Mononuclear cell (primary cell): ENCODE results near the gene HOTAIR. TPM values are rescaled to one million over a fixed set of nuclear protein-coding genes. Genes with fewer than 3 reads are reported as not detected.

Experiments used
- H3K27me3 ChIP-seq: 2 replicates; pipeline ENCODE4 v1.6.0; 2011; ENCODE audit warnings: low read length, control low read depth; ENCODE audit not compliant: insufficient read depth
- H3K4me1 ChIP-seq: 2 replicates; pipeline ENCODE4 v1.5.1; 2011; ENCODE audit warnings: mild to moderate bottlenecking, low read length, control low read depth; ENCODE audit not compliant: insufficient read depth
- H3K4me3 ChIP-seq: 2 replicates; pipeline ENCODE4 v1.5.1; 2011; ENCODE audit warnings: mild to moderate bottlenecking, low read length, moderate library complexity
- H3K9me3 ChIP-seq: 2 replicates; pipeline ENCODE4 v1.5.1; 2011; ENCODE audit warnings: low read depth, mild to moderate bottlenecking, control low read depth, low read length
- total RNA-seq: library from RNA; depleted of rRNA; stranded (reverse); fragments of >200 nt; gene quantifications from one replicate; pipeline ENCODE4 v1.2.3, GENCODE V29; 2012

Gene HOTAIR
- total RNA-seq, 1 donor: not detected

- Histone ChIP-seq H3K4me1 (peaks cover 20% of the 10 kb centered on the region), H3K9me3 (no peaks in the 10 kb centered on the region), H3K4me3 (no peak overlapping the region), H3K27me3 (peaks cover 95% of the 10 kb centered on the region)
These were observed 3.1 kb upstream of the HOTAIR start for GRCh38 chr12:53977596-53978445.

- peaks cover 95% of the 10 kb centered on the region for H3K27me3 ChIP-seq
- H3K4me3 ChIP-seq: no peak overlapping the region
- peaks cover 20% of the 10 kb centered on the region for H3K4me1 ChIP-seq
- no peaks in the 10 kb centered on the region for H3K9me3 ChIP-seq
These were observed 2.3 kb upstream of the HOTAIR start for GRCh38 chr12:53976823-53977595.

GRCh38 chr12:53976172-53976822, 1.5 kb upstream of the HOTAIR start:
- no peaks in the 10 kb centered on the region for H3K9me3 ChIP-seq
- peaks cover 20% of the 10 kb centered on the region for H3K4me1 ChIP-seq
- no peak overlapping the region for H3K4me3 ChIP-seq
- peaks cover 95% of the 10 kb centered on the region for H3K27me3 ChIP-seq

DNA sequence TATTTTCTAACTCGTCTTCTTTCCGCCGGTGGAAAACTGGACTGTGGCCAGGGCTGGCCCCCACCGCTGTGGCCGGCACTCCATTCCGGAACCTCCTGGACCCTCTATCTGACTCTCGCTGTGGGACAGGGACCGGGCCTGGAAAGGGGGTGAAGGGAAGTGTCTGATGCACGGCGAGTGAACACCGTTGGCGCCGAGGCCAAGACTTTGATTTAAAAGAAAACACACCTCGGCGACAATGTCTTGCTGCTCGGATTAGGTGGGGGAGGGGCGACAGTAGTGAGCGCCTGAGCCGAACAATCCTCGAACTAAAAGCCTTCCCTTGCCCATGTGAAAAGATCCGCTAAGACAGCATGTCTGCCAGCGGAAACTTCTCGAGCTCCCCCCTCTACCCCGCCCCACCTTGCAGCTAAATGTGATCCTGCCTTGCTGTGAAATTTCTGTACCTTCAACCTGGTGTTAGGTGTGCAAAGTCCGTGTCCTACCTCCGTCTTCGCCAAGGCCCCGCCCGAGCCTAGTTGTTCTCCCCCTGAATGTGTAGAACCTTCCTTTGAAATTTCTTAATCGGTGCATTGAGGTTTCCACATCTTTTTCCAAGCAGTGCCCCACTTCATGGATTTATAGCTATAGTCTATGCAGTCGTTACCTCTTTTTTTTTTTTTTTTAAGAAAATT, 862 bp upstream of the HOTAIR start:
- no peak overlapping the region for H3K4me3 ChIP-seq
- H3K4me1 ChIP-seq: peaks cover 20% of the 10 kb centered on the region
- H3K9me3 ChIP-seq: no peaks in the 10 kb centered on the region
- H3K27me3 ChIP-seq: peaks cover 95% of the 10 kb centered on the region

DNA sequence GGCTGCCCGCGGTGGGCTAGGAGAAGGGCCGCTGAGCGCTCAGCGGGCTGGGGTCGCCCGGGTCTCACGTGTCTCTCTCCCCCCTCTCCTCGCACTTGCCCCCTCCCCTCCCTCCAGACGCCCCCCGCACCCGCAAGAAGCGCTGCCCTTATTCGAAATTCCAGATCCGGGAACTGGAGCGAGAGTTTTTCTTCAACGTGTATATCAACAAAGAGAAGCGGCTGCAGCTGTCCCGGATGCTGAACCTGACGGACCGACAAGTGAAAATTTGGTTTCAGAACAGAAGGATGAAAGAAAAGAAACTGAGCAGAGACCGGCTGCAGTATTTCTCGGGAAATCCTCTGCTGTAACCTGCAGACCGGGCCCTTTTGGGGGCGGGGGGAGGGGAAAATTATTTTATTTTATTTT, 314 bp upstream of the HOTAIR start:
- Histone ChIP-seq H3K9me3 (no peaks in the 10 kb centered on the region), H3K4me3 (no peak overlapping the region), H3K4me1 (peaks cover 20% of the 10 kb centered on the region), H3K27me3 (peaks cover 95% of the 10 kb centered on the region)

DNA sequence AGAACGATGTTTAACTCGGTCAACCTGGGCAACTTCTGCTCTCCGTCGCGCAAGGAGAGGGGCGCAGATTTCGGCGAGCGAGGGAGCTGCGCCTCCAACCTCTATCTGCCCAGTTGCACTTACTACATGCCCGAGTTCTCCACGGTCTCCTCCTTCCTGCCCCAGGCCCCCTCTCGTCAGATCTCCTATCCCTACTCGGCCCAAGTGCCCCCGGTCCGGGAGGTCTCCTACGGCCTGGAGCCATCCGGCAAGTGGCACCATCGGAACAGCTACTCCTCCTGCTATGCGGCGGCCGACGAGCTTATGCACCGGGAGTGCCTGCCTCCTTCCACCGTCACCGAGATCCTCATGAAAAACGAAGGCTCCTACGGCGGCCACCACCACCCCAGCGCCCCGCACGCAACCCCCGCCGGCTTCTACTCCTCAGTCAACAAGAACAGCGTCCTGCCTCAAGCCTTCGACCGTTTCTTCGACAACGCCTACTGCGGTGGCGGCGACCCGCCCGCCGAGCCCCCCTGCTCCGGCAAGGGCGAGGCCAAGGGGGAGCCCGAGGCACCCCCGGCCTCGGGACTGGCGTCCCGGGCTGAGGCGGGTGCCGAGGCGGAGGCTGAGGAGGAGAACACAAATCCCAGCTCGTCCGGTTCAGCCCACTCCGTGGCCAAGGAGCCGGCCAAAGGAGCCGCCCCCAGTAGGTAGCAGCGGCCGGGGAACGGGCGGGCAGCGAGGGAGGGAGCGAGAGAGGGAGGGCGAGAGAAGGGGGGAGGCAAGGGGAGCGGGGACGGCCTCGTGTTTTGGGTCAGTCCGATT, 1.3 kb downstream of the HOTAIR start:
- no peaks in the 10 kb centered on the region for H3K9me3 ChIP-seq
- H3K4me1 ChIP-seq: peaks cover 20% of the 10 kb centered on the region
- H3K27me3 ChIP-seq: peaks cover 95% of the 10 kb centered on the region
- no peak overlapping the region for H3K4me3 ChIP-seq

DNA sequence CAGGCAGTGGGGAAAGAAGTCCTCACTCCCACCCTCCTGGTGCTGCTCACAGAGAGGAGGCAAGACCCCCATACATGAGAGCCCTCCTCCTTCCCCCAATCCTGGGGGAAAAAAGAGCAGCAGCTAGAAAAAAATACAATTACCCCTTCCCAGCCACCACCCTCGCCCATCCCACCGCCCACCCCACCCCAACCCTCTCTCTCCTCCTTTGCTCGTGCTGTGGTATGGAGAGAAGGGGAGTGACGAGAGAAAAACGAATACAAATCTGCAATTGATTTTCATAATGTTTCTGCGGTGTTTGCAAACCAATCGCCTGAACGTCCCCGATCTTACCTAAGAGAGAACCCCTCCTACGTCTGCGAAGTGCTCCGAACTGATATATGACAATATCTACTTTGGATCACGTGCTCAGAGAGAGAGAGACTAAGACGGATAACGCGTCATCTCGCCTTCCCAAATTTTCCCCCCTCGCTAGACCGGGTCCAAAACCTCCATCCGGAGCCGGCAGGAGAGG, 2.0 kb downstream of the HOTAIR start, which contains the start of gene HOXC11:
Gene HOXC11, plus strand, starts transcription at position 405 of the 514 bp plus-strand sequence. CDS start 116 bp downstream, outside the sequence.
- no peak within 1 kb of the TSS for H3K4me3 ChIP-seq
- peaks cover 96% of the 10 kb centered on the region for H3K27me3 ChIP-seq
- H3K4me1 ChIP-seq: peaks cover 20% of the 10 kb centered on the region
- H3K9me3 ChIP-seq: no peaks in the 10 kb centered on the region

DNA sequence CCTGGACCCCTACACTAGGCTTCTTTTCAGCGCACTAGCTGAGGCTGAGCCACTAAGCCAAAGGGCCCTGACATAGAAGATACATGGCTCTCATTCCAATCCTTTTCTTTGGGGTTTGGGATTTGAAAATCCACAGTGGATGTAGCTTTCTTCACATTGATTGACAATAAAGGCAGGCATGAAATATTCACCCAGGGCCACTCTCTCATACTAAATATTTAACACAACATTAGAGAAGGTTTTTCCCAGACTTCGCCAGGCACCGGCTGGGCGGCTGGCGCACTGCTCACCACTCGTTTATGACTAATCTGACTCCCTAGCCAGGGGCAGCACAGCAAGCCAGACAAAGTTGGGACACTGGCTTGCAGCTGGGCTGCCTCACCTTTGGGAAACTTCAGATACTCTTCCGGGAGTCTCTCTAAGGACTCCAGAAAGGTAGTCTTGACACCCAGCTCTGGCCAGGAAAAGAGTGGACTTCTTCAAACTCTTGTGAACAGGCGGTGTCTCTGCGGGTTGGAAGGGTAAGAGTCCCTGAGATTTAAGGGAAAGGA, 2.5 kb downstream of the HOTAIR start:
- H3K4me3 ChIP-seq: no peak overlapping the region
- peaks cover 96% of the 10 kb centered on the region for H3K27me3 ChIP-seq
- H3K9me3 ChIP-seq: no peaks in the 10 kb centered on the region
- peaks cover 20% of the 10 kb centered on the region for H3K4me1 ChIP-seq

DNA sequence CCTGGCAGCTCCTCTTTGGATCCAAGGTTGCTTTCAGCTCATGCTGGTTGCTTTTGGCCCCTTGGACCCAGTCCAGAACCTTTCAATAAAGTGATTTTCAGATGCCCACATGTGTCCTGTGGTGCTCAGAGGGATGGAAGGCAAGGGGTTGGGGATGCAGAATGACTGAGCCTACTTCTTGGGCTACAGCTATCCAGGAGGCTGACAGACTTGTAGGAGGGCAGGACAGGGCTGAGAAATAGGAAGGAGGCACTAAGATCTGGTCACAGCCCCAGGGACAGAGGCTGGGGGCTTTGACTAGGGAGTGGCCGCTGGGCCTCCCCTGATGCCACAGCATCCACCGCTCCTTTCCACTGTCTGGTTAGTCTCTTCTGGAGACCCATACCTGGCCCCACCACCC, 3.1 kb downstream of the HOTAIR start:
- no peaks in the 10 kb centered on the region for H3K9me3 ChIP-seq
- H3K4me3 ChIP-seq: no peak overlapping the region
- H3K27me3 ChIP-seq: peaks cover 96% of the 10 kb centered on the region
- peaks cover 21% of the 10 kb centered on the region for H3K4me1 ChIP-seq

DNA sequence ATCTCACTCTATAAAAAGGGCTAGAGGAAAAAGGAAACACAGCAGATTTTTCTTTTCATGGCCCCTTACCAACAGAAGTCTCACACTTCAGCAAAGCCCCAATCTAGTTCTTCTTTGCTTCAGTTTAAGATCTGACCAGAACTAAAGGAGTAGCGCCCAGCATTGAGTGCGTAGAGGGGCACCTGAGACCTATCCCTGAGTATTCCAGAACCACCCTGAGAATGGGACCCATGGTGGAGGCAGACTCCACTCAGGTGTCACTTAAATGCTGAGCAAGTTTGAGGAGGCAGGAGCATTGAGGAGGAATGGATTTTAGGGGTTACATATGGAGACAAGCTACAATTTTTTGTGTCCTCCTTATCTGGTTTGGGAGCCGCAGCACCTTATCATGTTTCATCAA, 3.6 kb downstream of the HOTAIR start:
- Histone ChIP-seq H3K4me1 (peaks cover 25% of the 10 kb centered on the region), H3K27me3 (peaks cover 96% of the 10 kb centered on the region), H3K4me3 (no peak overlapping the region), H3K9me3 (no peaks in the 10 kb centered on the region)

DNA sequence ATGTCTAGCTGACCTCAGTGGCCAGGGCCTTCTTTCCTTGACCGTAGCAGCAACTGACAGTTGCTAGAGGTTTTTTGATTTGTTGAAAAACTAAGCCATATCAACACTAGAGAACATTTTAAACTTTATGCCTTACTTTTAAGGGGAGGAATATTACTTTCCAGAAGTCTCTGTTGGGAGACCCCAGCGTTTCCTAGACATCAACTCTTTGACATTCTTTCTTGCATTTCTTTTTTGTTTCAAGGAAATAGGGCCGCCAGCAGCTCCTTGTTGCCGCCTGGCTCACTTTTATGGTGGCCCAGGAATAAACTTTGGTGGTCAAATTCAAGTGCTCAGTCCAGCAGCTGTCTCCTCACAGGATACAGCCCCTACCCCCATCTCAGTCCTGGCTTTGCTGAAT, 4.3 kb downstream of the HOTAIR start:
- H3K9me3 ChIP-seq: no peaks in the 10 kb centered on the region
- H3K4me3 ChIP-seq: no peak overlapping the region
- H3K27me3 ChIP-seq: peaks cover 96% of the 10 kb centered on the region
- H3K4me1 ChIP-seq: peaks cover 29% of the 10 kb centered on the region

DNA sequence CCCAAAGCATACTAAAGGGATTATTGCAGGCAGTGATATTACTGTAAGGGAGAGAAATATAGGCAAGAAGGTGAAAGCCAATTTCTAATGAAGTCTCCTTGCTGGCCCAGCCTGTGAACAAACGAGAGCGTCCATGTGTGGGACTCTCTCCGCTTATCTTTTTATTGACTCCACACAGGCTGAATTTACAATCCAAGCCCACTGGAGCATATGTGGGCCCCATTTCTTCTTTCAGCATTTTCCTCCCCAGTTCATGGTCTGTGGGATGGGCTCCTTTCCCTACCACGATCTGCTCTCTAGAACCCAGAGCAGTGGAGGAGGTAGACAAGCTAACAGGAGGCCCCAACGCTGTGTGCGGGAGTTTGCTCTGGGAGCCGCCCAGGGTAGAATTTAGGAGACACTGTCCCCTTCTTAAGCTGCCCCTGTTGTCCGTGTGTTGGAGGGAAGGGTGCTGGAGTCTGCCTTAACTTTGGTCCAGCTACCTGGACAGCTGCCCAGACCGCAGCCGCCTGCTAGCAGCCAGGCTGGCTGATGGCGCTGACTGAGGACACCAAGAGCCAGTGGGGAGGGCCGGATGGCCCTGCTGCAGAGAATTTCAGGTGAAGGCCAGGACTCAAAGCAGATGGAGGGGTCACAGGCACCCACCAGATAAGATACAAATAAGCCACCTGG, 5.0 kb downstream of the HOTAIR start:
- Histone ChIP-seq H3K4me3 (no peak overlapping the region), H3K4me1 (peaks cover 22% of the 10 kb centered on the region), H3K27me3 (peaks cover 97% of the 10 kb centered on the region), H3K9me3 (no peaks in the 10 kb centered on the region)
